GM18505 (cell line): ENCODE measurements around the gene ANKRD12.
A peak's percentile ranks its signal among the peaks of the same experiment; 100 is the strongest.
"Not testable (repeated sequence)": the region's sequence is repeated elsewhere in the genome, so short reads cannot be mapped to it uniquely, and the experiment has no call there.

ENCODE experiments used
- ATAC-seq: cut with Tn5 transposase; IDR thresholded peaks from one replicate; pipeline ENCODE4 v1.9.1; 2021; ENCODE audit not compliant: unreplicated experiment
- POLR2A ChIP-seq: IDR thresholded peaks from 4 replicates; pipeline ENCODE4 v1.6.1; 2011; ENCODE audit warnings: borderline replicate concordance; ENCODE audit not compliant: insufficient read depth, insufficient read length; ENCODE audit errors: extremely low read depth

ANKRD12 gene

GRCh38 chr18:9136315-9137155, at the start of gene ANKRD12:
Gene ANKRD12 (plus strand): TSS chr18:9136781. CDS start chr18:9182433, 45,652 bp downstream.
- TF ChIP-seq POLR2A, result peak; percentile 67
- ATAC-seq, result peak; percentile 63

DNA sequence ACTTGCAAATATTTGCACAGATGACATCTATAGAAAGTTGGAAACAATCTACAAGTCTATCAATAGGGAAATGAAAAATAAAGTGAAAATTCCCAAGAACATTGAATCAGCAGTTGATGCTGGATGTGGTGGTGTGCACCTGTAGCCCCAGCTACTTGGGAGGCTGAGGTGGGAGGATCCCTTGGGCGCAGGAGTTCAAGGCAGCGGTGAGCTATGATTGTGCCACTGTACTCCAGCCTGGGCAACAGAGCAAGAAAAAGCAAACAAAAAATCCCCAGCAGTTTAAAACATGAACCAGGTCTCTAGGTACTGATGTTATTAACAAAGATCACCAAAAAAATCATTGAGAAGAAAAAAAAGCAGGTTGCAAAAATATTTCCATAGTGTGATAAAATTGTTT, 49.4 kb upstream of the ANKRD12 start:
- no peak for TF ChIP-seq POLR2A

DNA sequence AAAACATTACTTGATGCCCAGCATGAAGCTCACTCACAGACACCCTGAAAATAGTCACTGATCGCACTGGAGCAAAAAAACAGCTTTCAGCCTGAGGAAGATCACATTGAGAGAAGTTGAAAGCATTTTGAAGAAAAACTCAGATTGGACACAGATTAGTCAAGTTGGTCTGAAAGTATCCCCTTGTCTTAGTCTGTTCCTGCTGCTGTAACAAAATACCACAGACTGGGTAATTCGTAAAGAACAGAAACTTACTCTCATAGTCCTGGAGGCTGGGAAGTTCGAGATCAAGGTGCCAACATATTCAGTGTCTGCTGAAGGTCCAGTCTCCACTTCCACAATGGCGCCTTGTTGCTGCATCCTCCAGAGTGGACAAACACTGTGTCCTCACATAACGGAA, 48.3 kb upstream of the ANKRD12 start:
- ATAC-seq, result no peak
- no peak for TF ChIP-seq POLR2A

More for the DNA sequence above, 49.4 kb upstream of the ANKRD12 start:
- ATAC-seq, result no peak

GRCh38 chr18:9088727-9089126, 47.9 kb upstream of the ANKRD12 start:
- ATAC-seq, result not testable (repeated sequence)

- TF ChIP-seq POLR2A, result no peak
- ATAC-seq, result no peak
These were observed 46.0 kb upstream of the ANKRD12 start for GRCh38 chr18:9090578-9090977.

- no peak for ATAC-seq
- TF ChIP-seq POLR2A, result no peak
These were observed 45.5 kb upstream of the ANKRD12 start for GRCh38 chr18:9091066-9091476.

- no peak for TF ChIP-seq POLR2A
- no peak for ATAC-seq
These were observed 43.9 kb upstream of the ANKRD12 start for GRCh38 chr18:9092665-9093064.

GRCh38 chr18:9093109-9093508, 43.5 kb upstream of the ANKRD12 start:
- ATAC-seq, result not testable (repeated sequence)

- no peak for TF ChIP-seq POLR2A
- ATAC-seq, result no peak
These were observed 42.0 kb upstream of the ANKRD12 start for GRCh38 chr18:9094307-9095226.

- ATAC-seq, result peak; percentile 78
- TF ChIP-seq POLR2A, result peak; percentile 58
These were observed 41.1 kb upstream of the ANKRD12 start for GRCh38 chr18:9095297-9096006.

- no peak for ATAC-seq
- no peak for TF ChIP-seq POLR2A
These were observed 40.6 kb upstream of the ANKRD12 start for GRCh38 chr18:9096007-9096371.

DNA sequence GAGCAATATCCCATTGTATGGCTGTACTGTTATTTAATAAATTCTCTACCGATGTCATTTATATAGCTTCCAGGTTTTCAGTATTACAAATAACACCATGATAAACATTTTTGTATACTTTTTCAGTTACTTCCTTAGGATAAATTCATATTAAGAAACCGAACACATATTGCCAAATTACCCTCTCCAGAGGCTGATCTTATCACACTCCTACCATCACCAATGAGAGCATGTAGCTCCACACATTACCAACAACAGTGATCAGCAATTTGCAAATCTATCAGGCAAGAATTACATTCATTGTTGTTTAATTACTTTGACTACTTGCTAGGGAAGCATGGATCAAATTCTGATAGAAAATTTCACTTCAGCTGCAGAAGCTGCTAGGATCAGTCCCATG, 39.9 kb upstream of the ANKRD12 start:
- TF ChIP-seq POLR2A, result no peak
- no peak for ATAC-seq

GRCh38 chr18:9097349-9097748, 39.2 kb upstream of the ANKRD12 start:
- no peak for ATAC-seq
- TF ChIP-seq POLR2A, result no peak
